Dedifferentiated amniotic fluid mesenchymal stem cell (primary cell): ENCODE measurements around the gene NCDN.

Experiments
- DNase-seq: peaks from one replicate; pipeline ENCODE4 v3.0.0-alpha.2; 2016; ENCODE audit errors: extremely low spot score

The NCDN gene, protein sequence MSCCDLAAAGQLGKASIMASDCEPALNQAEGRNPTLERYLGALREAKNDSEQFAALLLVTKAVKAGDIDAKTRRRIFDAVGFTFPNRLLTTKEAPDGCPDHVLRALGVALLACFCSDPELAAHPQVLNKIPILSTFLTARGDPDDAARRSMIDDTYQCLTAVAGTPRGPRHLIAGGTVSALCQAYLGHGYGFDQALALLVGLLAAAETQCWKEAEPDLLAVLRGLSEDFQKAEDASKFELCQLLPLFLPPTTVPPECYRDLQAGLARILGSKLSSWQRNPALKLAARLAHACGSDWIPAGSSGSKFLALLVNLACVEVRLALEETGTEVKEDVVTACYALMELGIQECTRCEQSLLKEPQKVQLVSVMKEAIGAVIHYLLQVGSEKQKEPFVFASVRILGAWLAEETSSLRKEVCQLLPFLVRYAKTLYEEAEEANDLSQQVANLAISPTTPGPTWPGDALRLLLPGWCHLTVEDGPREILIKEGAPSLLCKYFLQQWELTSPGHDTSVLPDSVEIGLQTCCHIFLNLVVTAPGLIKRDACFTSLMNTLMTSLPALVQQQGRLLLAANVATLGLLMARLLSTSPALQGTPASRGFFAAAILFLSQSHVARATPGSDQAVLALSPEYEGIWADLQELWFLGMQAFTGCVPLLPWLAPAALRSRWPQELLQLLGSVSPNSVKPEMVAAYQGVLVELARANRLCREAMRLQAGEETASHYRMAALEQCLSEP

DNA sequence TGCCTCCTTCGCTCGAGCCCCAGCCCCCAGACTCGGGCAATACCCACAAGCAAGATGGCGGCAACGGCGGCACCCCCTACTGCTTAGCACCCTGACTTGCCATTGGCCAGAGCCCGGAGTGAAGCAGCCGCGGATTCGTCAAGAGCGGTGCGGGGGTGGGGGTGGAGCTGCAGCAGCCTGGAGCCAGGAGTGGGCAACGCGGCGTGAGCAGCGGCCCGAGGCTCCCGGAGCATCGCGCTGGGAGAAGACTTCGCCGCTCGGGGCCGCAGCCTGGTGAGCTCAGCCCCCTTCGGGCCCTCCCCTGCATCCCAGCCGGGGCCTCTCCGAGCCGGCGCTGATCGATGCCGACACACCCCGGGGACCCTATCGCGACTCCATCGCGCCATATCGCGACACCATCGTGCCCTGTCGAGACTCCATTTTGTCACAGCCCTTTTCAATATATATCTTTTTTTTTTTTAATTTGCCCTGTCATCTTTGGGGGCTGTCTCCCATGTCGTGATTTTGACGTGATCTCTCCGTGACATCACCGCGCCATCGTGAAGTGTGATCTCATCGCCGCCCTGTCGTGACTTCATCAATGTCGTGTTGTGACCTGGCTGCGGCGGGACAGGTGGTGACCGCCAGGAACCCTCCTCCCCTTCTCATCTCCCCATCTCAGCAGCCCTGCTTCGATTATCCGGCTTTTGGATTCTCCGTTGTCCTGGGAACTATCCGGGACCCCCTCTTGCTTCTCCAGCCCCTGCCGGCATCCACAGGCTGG is at the start of gene NCDN:
Gene NCDN (plus strand): TSS at position 189 of the 763 bp plus-strand sequence. CDS start 392 bp downstream, at position 581.
- peak; percentile 98 for DNase-seq

DNA sequence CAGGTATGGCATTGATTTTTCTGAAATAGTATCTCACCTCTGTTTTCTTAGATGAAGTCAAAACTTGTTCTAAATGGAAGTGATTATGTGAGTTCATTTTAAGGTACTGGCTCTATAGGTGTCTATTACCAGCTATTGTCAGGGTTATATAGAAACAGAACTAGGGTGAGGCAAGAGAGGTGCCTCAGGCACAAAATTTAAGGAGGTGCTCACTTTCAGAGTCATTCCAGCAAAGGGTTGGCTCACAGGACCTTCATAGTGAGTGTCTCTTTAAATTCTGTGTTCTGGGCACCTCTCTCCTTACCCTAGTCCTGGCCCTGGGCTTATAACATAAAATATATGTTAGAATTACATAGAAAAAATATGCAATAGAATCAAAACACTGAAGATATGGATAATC is 49.7 kb upstream of the NCDN start:
- DNase-seq = no peak

DNA sequence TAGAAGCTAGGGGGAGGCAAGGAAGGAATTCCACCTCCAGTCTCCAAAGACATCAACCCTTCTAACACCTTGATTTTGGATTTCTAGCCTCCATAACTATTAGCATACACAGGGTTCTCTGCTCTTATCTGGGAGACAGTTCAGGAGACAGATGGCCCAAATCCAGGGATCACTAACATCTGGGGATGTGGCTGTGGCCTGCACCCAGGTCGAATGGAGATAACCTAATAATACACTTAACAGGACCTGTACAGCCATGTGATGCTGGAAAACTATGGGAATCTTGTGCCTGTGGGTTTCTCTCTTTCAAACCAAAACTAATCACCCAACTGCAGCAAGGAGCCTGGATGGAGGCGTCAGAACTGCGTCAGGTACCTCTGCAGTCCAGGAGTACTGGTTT is 48.0 kb upstream of the NCDN start:
- no peak for DNase-seq

DNA sequence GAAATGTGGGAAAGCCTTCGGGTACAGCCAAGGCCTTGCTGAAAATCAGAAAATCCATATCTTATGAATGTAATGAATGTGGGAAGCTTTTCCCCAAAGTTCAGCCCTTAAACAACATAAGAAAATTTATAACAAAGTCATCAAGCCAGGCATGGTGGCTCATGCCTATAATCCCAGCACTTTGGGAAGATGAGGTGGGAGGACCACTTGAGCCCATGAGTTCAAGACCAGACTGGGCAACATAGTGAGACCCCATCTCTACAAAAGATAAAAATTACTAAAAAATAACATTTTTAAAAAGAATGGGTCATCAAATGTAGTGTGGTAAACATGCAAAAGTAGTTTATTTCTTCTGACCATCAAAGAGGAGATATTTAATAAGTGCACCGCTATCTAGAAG is 46.3 kb upstream of the NCDN start:
- no peak for DNase-seq

DNA sequence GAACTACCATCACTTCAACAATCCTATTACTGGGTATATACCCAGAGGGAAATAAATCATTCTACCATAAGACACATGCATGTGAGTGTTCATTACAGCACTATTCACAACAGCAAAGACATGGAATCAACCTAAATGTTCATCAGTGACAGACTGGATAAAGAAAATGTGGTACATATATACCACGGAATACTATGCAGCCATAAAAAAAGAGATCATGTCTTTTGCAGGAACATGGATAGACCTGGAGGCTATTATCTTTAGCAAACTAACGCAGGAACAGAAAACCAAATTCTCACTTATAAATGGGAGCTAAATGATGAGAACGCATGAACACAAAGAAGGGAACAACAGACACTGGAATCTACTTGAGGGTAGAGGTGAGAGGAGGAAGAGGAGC is 39.4 kb upstream of the NCDN start:
- DNase-seq = no peak

DNA sequence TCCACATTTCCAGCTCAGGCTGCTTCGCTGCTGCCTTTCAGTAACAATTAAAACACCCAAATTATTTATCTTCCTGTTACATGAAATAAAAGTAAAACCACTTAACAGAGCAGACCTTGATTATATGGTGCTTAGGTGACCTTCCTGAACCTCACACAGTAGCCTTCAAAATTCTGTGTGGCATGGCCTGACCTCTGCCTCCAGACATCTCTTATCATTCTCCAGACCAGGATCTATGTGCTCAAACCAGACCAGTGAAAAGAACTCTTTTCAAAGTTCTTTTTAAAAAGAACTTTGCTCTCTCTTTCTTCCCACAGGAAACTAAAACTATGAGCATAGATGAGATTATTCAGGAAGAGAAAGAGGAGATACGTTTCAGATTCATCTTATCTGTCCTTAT is 38.2 kb upstream of the NCDN start:
- DNase-seq = no peak

DNA sequence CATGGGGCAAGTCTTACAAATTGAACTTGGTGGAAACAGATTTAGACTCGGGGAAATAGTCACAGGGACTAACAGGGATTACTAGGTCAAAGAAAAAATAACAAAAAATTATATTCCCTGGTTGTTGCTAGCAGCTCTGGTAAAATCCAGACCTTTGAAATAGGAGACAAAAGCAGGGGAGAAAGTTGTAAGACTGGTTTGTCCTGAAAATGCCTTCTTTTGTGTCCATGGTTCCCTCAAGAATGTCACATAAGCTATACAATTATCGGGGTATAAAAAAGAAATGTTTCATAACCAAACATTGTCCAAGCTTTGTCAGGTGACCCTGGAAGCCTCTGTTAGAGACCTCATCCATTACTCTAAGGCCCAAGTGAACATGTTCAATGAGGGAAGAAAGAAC is 33.5 kb upstream of the NCDN start:
- no peak for DNase-seq

DNA sequence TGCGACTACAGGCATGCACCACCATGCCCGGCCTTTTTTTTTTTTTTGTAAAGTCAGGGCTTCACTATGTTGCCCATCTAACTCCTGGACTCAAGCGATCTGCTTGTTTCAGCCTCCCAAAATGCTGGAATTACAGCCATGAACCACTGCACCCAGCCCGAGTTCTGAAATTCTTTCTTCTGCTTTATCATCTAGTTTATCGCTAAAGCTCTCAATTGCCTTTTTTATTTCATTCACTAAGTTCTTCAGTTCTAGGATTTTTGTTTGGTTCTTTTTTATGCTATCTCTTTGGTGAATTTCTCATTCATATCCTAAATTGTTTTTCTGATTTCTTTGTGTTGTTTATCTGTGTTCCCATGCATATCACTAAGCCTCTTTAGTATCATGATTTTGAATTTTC is 27.4 kb upstream of the NCDN start:
- DNase-seq = no peak

DNA sequence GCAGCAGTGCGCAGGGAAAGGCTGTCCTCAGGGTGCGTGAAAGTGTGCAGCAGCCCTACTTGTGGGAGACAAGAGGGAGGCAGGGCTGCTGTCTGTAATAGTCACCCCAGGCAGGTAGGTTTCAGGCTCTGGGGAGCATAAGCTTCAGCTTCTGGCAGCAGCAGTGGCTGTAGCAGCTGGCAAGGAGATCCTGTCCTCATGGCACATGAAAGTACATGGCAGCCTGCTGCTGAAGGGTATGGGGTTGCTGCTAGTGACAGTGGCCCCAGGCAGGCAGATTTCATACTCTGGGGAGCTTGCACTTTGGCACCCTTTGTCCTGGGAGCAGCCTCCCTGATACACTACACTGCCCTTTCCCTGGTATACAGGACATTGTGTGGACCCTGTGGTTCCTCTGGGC is 26.7 kb upstream of the NCDN start:
- no peak for DNase-seq

DNA sequence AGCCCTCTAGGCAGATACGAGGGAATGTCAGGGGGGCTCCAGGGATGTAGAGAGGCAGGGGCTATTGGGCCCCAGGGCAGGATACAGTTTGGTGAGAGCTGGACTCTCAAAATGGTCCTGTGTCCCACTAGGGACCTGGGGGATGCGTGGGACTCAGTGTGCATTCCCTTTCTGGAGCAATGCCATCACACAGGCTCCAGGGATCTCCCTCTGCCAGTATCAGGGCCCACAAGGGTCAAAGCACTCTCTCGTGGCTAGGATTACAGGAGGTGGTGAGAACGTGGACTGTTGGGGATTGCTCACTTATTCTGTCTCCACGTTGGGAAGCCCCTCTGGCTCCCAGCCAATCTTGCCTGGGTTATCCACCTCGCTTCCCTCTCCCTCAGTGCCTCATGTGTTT is 26.2 kb upstream of the NCDN start:
- DNase-seq = no peak

DNA sequence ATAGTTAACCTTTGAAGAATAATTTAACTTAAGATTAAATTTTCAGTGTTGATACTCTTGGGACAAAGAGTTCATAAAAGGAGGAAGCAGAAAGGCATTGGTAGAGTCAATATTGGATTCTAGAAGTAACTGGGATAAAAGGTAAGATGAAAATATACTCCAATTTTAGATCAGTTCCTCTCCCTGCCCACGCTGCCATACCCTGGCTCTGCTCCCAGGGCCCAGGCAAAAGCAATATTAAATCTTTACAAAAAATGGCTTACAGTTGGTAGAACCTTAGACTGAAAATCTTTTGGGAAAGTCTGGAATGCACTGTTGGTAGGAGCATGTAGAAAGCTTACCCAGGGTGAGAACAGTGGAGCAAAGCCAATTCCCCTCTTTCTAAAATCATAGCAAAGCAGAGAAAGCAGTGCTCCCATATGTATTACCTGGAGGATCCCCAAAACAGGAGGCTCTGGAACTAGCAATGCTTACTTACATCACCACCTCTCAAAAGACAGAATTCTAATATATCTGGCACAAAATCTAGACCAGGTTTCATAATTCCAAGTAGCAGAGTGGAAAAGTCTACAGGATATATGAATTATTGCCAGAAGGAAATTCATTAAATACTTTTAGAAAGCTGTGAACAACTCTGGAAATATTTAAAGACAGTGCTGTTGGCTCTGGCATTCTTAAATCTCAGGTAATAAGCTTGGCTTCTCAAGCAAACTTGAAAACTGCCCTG is 24.9 kb upstream of the NCDN start:
- DNase-seq = no peak

DNA sequence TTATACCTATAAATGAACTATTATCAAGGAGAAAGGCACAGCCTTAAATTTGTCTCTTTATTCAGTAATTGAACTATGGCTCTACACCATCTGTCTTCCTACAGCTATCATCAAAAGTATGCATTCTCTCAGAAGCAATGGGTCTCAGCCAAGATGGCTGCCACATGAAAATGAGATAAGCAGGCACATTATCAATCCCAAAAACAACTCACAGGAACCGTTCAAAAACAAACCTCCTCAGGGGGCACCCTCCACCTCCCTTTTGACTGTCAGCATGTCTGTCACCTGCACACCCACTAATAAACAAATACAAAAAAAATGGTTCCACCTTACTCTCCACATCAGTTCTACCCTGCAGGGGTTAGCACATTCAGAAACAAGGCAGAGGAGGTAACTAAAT is 24.0 kb upstream of the NCDN start:
- DNase-seq = no peak

DNA sequence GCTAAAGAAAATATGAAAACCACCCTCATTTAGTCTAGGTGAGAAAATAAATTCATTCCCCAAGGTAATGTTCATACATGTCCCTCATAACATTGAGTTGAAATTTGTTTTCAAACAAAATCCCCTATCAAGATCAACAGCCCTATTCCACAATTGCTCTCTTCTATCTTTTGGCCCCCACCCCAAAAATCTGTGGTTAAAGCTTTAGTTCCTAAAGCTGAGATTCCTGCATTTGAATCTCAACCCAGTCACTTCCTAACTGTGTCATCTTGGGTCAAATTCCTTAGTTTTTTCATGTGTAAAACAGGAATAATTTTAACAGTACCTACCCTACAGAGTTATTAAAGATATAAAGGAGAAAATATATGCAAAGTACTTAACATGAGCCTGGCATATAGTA is 22.4 kb upstream of the NCDN start:
- DNase-seq = no peak

DNA sequence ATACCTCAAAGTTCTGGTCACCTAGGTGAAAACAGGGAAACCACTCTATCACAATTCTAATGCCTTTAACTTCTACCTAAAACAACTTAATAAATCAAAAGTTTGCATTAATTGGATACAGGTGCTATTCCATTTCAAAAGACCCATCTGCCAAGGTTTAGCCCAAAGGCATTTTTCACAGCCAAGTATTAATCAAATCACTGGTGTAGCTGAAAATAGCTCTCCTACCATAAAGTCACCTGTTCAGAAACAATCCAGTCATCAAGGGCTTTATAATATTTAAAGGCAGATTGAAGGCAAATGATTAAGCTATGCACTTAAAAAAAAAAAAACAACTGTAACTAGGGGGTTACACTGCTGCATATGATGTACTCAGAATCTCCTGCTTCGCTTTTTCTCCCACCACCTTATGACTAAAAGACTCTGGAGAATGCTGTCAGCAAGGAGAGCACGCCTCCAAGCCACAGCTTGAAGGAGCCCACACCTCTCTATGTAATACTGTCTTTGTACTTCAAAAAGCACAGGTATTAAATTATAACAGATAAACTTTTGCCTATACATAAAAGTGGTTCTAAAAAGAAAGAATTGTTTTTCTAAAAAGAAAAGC is 20.9 kb upstream of the NCDN start:
- DNase-seq = no peak

DNA sequence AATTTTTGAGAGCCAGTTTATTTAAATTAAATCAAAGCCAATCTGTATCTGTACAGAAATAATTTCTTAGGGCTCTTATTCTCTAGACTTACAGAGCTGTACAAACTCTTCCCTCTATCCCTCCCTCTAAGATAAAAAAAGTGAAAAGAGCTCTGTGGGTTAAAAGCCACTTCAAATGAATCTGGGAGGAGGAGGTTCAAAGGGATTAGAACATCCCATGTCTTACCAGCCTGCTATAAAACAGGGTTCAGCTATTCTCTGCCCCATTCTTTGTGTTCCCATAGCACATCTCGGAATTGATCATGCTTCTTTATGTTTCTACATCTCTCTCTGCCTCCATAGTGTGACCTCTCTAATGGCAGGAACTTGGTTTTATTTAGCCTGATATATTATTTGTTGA is 19.8 kb upstream of the NCDN start:
- DNase-seq = no peak

DNA sequence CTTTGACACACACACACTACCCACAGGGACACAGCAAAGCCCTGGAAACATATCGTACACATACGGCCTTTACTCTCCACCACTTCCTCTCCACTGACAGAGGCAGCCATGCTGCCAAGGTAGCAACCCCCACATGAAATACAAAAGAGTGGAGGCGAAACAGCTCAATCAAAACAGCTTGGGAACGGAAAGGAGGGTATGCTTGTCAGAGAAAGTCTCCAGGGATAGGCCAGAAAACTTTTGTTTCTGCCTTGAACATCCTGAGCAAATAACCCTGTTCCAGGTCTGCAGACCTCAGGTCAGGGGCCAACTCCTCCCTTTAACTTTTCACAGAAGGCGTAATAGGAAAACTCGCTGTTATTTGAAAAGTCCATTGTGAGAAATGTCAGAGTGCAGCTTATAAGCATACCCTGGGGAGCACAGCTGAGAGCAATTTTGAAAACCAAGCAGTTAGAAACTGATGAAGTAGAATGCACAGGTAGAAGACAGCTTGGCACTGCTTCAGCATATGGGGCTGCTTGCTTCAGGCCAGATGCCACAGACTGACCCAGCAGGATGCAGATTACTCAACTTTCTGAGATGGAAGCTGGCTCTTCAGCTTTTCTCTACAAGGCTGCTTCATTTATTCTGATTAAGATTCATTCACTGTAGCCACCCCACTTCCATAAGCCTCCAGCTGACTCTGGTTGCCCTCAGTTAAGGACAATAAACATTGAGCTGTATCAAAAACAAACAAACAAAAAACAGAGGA is 18.4 kb upstream of the NCDN start:
- DNase-seq = no peak

DNA sequence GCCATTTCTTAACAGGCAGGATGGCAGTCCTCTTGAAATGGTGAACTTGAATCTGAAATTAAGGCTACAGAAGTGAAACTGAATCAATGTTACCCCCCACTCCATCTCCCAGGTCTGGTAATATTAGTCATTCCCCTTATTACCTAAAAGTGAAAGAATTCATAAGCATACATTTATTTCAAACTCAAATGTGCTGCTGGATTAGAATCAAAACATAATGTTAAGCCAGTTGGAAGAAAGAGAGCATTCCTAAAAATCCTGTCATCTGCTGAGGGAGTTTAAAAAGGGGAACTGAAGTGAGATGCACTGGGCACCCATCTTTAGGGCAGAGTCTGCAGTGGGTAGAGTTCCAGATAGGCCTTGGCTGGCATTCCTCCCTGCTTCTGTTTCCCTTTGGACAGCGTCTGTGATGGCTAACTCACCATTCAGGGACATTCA is 17.8 kb upstream of the NCDN start:
- DNase-seq = peak; percentile 64

DNA sequence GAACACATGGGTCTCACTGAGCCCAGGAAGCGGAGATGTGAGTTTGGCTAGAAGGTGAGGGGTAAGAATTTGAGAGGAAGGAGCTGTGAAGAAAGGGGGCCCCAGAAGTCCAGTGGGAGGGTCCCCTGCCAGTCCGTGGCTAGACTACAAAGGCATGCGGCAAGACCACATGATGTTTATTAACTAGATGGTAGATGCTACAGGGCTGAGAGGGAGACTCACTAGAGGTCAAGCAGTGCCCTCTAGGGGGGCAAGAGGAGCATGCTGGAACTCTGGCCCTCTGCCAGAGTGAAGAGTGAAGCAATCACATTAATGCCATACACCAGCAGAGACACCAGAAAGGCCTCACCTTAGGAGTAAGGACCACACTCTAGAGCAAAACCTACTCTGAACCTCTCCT is 12.6 kb upstream of the NCDN start:
- DNase-seq = no peak

DNA sequence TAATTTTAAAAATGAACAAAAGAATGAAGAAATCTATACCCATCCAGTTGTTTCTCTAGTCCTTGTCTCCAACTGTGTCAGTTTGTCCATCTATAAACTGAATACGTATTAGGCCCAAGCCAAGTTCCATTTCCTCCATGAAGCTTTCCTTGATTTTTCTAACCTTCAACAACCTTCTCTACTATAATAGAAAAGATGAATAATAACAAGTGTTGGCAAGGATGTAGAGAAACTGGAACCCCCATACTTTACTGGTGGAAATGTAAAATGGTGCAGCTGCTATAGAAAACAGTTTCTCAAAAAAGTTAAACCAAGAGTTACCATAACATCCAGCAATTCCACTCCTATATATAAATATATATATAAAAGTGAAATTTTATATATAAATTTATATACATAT is 11.0 kb upstream of the NCDN start:
- DNase-seq = no peak

DNA sequence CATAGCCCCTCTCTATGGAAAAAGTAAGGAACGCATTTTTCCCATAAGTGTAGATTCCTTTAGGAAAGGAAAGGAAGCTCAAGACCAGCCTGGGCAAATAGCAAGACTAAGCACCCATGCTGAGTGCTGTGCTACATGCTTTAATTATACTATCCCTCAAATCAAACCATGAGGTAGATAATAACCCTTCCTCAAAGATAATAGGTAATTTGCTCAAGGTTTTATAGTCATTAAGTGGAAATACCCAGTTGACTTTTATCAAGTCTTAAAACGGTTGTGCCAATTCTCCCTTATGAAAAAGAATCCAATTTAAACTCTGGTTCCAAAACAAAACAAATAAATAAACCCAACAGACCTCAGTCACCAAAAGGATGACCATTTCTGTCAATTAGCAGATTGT is 3.7 kb upstream of the NCDN start:
- no peak for DNase-seq
